Measurements from ENCODE around the gene CELA3B. TPM values are rescaled to one million over a fixed set of nuclear protein-coding genes. Genes with fewer than 3 reads are reported as not detected.
"Not testable (repeated sequence)": the region's sequence is repeated elsewhere in the genome, so short reads cannot be mapped to it uniquely, and the experiment has no call there.

The CELA3B gene
- total and polyA plus RNA-seq, 2 donors (not counting 1 experiment from before 2014, with no cell fraction given) = not detected

GRCh38 chr1:21961799-21962198 lies 15.0 kb upstream of the CELA3B start:
- Histone ChIP-seq H3K9me3 (ENCODE audit: control insufficient read depth, insufficient read depth, low read depth, low read length) (no peaks in the 10 kb centered on the region), H4K20me1 (ENCODE audit: control insufficient read depth, extremely low read depth, insufficient read depth, low read length) (no peaks in the 10 kb centered on the region), H3K4me3 (replicated peaks in 1 of 4; ENCODE audit: control extremely low read depth in 1 of 4, insufficient read depth in 1 of 4, low read depth in 3 of 4, low read length in 4 of 4) (no peak overlapping the region), H3K36me3 (ENCODE audit: control insufficient read depth, insufficient read depth, low read length) (no peaks in the 10 kb centered on the region), H3K9ac (ENCODE audit: insufficient read depth, low read length) (no peak overlapping the region), H3K79me2 (ENCODE audit: control insufficient read depth, insufficient read depth, low read length) (no peaks in the 10 kb centered on the region), H3K27me3 (ENCODE audit: control insufficient read depth, insufficient read depth, low read length) (no peaks in the 10 kb centered on the region), H3K4me2 (ENCODE audit: extremely low read depth, insufficient read depth, low read length) (no peak overlapping the region), H3K4me1 (ENCODE audit: control insufficient read depth, extremely low read depth, insufficient read depth, low read length) (peaks cover 4% of the 10 kb centered on the region), H2AFZ (ENCODE audit: low read length) (no peak overlapping the region), H3K27ac (ENCODE audit: insufficient read depth, low read length) (no peak overlapping the region)
- DNase-seq (ENCODE audit: low read depth in 2 of 2) = no peak
- TF ChIP-seq EZH2 (IDR thresholded peaks at IDR 0.05; ENCODE audit: low read length, missing control alignments) (no peak), CTCF (conservative IDR thresholded peaks at IDR 0.05 in 1 of 2, IDR thresholded peaks at IDR 0.05 in 1 of 2; ENCODE audit: low read depth in 1 of 2, low read length in 2 of 2) (no peak)

- no peaks in the 10 kb centered on the region for H4K20me1 ChIP-seq (ENCODE audit: control insufficient read depth, extremely low read depth, insufficient read depth, low read length)
- no peaks in the 10 kb centered on the region for H3K27me3 ChIP-seq (ENCODE audit: control insufficient read depth, insufficient read depth, low read length)
- H3K79me2 ChIP-seq (ENCODE audit: control insufficient read depth, insufficient read depth, low read length) = no peaks in the 10 kb centered on the region
- H3K4me1 ChIP-seq (ENCODE audit: control insufficient read depth, extremely low read depth, insufficient read depth, low read length) = peaks cover 3% of the 10 kb centered on the region
- no peak overlapping the region for H3K4me3 ChIP-seq (replicated peaks in 1 of 4; ENCODE audit: control extremely low read depth in 1 of 4, insufficient read depth in 1 of 4, low read depth in 3 of 4, low read length in 4 of 4)
- H3K36me3 ChIP-seq (ENCODE audit: control insufficient read depth, insufficient read depth, low read length) = no peaks in the 10 kb centered on the region
- peak; percentile 40 to 56 for DNase-seq (ENCODE audit: low read depth in 2 of 2)
- no peak overlapping the region for H3K9ac ChIP-seq (ENCODE audit: insufficient read depth, low read length)
- no peaks in the 10 kb centered on the region for H3K9me3 ChIP-seq (ENCODE audit: control insufficient read depth, insufficient read depth, low read depth, low read length)
- H3K4me2 ChIP-seq (ENCODE audit: extremely low read depth, insufficient read depth, low read length) = peak overlapping the region; percentile 4
- TF ChIP-seq EZH2 (IDR thresholded peaks at IDR 0.05; ENCODE audit: low read length, missing control alignments) (no peak), CTCF (conservative IDR thresholded peaks at IDR 0.05 in 1 of 2, IDR thresholded peaks at IDR 0.05 in 1 of 2; ENCODE audit: low read depth in 1 of 2, low read length in 2 of 2) (peak; percentile 89 to 98)
- H2AFZ ChIP-seq (ENCODE audit: low read length) = no peak overlapping the region
- H3K27ac ChIP-seq (ENCODE audit: insufficient read depth, low read length) = no peak overlapping the region
These were observed 13.2 kb upstream of the CELA3B start for GRCh38 chr1:21963477-21964217.

- Histone ChIP-seq H4K20me1 (ENCODE audit: control insufficient read depth, extremely low read depth, insufficient read depth, low read length) (no peaks in the 10 kb centered on the region), H3K9me3 (ENCODE audit: control insufficient read depth, insufficient read depth, low read depth, low read length) (no peaks in the 10 kb centered on the region), H3K36me3 (ENCODE audit: control insufficient read depth, insufficient read depth, low read length) (no peaks in the 10 kb centered on the region), H3K27me3 (ENCODE audit: control insufficient read depth, insufficient read depth, low read length) (no peaks in the 10 kb centered on the region), H3K4me3 (replicated peaks in 1 of 4; ENCODE audit: control extremely low read depth in 1 of 4, insufficient read depth in 1 of 4, low read depth in 3 of 4, low read length in 4 of 4) (no peak overlapping the region), H2AFZ (ENCODE audit: low read length) (no peak overlapping the region), H3K27ac (ENCODE audit: insufficient read depth, low read length) (no peak overlapping the region), H3K9ac (ENCODE audit: insufficient read depth, low read length) (no peak overlapping the region), H3K79me2 (ENCODE audit: control insufficient read depth, insufficient read depth, low read length) (no peaks in the 10 kb centered on the region), H3K4me2 (ENCODE audit: extremely low read depth, insufficient read depth, low read length) (no peak overlapping the region), H3K4me1 (ENCODE audit: control insufficient read depth, extremely low read depth, insufficient read depth, low read length) (peaks cover 3% of the 10 kb centered on the region)
- peak in 1 of 2 donors; percentile 66 for DNase-seq (ENCODE audit: low read depth in 2 of 2)
- TF ChIP-seq CTCF (conservative IDR thresholded peaks at IDR 0.05 in 1 of 2, IDR thresholded peaks at IDR 0.05 in 1 of 2; ENCODE audit: low read depth in 1 of 2, low read length in 2 of 2) (no peak), EZH2 (IDR thresholded peaks at IDR 0.05; ENCODE audit: low read length, missing control alignments) (no peak)
These were observed 10.4 kb upstream of the CELA3B start for GRCh38 chr1:21966247-21967000.

- not testable (repeated sequence) for H4K20me1 ChIP-seq (ENCODE audit: control insufficient read depth, extremely low read depth, insufficient read depth, low read length); H3K4me3 ChIP-seq (replicated peaks in 1 of 4; ENCODE audit: control extremely low read depth in 1 of 4, insufficient read depth in 1 of 4, low read depth in 3 of 4, low read length in 4 of 4); H3K4me1 ChIP-seq (ENCODE audit: control insufficient read depth, extremely low read depth, insufficient read depth, low read length); H3K9me3 ChIP-seq (ENCODE audit: control insufficient read depth, insufficient read depth, low read depth, low read length); H3K27me3 ChIP-seq (ENCODE audit: control insufficient read depth, insufficient read depth, low read length); H3K9ac ChIP-seq (ENCODE audit: insufficient read depth, low read length); H3K4me2 ChIP-seq (ENCODE audit: extremely low read depth, insufficient read depth, low read length); H3K36me3 ChIP-seq (ENCODE audit: control insufficient read depth, insufficient read depth, low read length); H2AFZ ChIP-seq (ENCODE audit: low read length); H3K27ac ChIP-seq (ENCODE audit: insufficient read depth, low read length); DNase-seq (ENCODE audit: low read depth in 2 of 2); H3K79me2 ChIP-seq (ENCODE audit: control insufficient read depth, insufficient read depth, low read length)
These were observed 9.6 kb upstream of the CELA3B start for GRCh38 chr1:21967216-21967615.
